GM19455 (cell line): ENCODE data around the gene SURF1.
"Not testable (repeated sequence)": the region's sequence is repeated elsewhere in the genome, so short reads cannot be mapped to it uniquely, and the experiment has no call there.

Source experiments
- ATAC-seq: cut with Tn5 transposase; IDR thresholded peaks from one replicate; pipeline ENCODE4 v1.9.1; 2021; ENCODE audit not compliant: unreplicated experiment

Gene SURF1, protein sequence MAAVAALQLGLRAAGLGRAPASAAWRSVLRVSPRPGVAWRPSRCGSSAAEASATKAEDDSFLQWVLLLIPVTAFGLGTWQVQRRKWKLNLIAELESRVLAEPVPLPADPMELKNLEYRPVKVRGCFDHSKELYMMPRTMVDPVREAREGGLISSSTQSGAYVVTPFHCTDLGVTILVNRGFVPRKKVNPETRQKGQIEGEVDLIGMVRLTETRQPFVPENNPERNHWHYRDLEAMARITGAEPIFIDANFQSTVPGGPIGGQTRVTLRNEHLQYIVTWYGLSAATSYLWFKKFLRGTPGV

DNA sequence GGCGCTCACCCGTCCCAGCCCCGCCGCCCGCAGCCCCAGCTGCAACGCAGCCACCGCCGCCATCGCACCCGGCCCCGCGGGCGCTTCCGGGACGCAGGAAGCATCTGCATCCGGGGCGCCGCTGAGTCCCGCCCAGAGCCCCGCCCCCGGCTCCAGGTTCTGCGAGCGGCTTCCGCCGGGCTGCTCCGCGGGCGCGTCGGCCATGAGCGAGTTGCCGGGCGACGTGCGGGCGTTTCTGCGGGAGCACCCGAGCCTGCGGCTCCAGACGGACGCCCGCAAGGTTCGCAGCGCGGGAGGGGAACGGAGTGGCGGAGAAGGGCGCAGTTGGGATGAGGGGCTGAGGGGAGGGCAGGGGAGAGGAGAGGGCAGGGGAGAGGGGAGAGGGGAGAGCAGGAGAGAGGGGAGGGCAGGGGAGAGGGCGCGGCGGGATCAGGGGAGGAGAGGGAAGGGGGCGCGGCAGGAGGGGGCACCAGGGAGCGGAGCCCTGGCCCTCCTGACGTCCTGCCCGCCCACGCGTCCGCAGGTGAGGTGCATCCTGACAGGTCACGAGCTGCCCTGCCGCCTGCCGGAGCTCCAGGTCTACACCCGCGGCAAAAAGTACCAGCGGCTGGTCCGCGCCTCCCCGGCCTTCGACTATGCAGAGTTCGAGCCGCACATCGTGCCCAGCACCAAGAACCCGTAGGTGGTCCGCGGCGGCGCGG, at the start of gene SURF1, which contains the start of gene SURF2:
Gene SURF1 (minus strand): TSS at position 97 of the 701 bp plus-strand sequence. CDS start 34 bp downstream, at position 63.
Gene SURF2 (plus strand): TSS at position 160 of the 701 bp plus-strand sequence. CDS start 43 bp downstream, at position 203.
- ATAC-seq, result no peak

DNA sequence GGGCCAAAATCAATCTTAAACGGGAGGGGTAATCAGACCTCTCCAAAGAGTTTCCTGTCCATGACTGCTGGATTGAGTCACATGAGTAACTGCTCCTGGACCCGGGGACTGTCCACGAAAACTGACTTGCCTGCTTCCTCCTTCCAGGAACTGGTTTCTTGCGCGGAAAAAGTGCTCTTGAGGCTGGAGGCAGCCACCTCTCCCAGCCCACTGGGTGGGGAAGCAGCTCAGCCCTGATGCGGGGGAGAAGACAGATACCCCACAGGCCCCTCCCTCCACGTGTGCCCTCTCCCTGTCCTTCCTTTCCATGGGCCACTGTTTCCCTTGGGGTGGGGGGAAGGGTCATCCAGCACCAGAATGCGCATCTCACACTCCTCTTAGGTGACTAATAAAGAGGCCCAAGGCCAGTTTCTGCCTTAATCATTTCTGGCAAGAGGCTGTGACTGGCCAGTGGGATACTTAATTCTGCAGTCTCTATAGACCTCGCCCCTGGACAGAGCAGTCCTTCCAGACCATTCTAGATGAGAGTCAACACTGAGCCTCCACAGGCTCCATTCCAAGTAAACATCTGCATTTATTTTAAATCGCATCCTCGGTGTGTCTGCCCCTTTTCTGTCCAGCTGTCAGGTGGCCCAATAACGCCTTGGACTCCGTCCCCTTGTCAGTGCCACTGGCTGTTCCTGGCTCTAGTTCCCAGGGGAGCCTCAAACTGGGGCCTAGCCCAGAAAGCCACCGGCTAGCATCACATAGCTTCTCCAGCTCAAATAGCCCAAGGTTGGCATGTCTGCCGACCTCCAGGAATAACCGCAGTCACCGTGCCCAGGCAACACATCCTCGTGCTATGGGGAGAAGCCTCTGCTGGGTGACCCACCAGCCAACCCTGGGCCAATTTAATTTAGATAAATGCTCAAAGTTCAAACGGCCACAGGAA, 49.5 kb upstream of the SURF1 start:
- ATAC-seq, result no peak

DNA sequence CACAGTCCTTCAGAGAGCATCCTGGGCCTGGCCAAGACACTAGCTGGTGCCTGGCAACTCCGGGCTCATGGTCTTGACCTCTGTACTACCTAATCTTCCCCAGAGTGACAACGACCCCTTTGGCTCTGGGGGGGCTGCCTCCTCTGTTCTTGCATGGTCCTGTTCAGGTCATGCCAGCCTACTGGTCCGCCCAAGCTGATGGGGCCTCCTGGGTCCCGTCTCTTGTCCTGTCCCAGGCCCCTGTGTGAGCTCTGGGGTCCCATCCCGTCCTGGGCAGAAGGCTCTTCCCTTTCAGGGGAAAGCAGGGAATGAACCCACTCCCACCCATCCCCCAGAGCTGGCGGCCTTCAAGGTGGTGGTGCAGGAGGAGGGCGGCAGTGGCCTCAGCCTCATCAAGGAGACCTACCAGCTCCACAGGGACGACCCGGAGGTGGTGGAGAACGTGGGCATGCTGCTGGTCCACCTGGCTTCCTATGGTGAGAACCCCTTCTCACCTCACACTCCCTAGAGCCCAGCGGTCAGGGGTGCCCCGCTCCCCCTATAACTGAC, 48.2 kb upstream of the SURF1 start:
- no peak for ATAC-seq

DNA sequence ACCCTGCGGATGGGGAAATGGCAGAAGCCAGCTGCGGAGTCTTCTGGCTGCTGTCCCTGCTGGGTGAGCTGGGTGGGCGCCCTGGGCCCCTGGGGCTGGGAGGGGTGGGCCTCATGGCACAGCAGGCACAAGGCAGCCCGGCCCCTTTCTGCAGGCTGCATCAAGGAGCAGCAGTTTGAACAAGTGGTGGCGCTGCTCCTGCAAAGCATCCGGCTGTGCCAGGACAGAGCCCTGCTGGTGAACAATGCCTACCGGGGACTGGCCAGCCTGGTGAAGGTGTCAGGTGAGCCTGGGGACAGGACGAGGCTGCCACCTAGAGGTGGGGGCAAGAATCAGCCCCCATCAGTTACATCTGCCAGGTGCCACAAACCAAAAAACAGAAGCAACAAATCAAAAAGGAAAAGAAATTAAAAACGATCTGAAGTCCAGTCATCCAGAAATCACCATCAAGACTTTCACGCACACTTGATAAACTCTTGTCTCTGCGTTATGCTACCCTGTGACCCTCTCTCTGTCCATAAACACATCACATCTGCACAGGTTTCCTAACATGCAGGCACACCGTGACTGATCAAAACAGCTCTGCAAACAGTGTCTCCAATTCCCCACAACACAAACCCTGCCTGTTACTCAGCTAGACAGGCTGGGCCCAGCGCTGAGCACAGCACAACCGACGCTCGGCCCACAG, 47.6 kb upstream of the SURF1 start:
- ATAC-seq, result no peak

DNA sequence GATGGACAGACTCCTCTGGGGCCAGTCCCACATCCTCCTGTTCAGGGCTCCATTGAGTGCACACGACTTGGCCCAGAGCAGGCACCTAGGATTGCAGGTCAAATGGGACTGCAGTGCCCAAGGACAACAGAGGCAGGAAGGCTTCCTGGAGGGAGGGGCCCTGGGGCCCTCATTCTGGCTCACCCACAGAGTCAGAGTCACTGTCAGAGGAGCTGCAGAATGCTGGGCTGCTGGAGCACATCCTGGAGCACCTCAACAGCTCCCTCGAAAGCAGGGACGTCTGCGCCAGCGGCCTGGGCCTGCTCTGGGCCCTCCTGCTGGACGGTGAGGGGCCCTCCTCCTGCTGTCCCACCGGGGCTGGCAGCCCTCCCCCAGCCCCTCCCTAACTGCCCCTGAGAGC, 46.4 kb upstream of the SURF1 start:
- no peak for ATAC-seq

DNA sequence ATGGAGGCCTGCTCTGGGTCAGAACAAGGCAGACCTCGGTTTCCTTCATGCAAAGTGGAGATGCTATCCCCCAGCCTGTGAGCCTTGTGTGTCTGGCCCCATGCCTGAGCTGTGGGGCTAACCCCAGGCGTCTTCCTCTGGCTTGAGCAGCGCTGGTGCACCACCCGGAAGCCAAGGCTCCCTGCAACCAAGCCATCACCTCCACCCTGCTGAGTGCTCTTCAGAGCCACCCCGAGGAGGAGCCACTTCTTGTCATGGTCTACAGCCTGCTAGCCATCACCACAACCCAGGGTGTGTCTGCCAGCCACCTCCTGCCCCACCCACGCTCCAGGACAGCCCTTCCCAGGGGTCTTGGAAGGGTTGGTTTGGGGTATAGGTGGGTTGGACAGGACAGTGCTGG, 45.3 kb upstream of the SURF1 start:
- no peak for ATAC-seq

DNA sequence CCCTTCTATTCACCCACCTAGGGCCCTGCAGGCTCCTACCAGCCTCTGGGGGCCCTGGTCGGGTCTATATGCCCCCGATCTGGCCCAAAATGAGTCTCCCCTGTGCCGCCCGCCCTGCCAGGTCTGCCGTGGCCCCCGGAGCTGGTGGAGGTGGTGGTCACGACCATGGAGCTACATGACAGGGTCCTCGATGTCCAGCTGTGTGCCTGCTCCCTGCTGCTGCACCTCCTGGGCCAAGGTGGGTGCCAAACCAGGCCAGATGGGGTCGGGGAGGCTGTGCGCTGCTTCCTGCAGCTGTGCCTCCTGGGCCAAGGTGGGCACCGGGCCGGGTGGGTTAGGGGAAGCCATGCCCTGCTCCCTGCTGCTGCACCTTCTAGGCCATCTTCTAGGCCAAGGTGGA, 44.0 kb upstream of the SURF1 start:
- no peak for ATAC-seq

DNA sequence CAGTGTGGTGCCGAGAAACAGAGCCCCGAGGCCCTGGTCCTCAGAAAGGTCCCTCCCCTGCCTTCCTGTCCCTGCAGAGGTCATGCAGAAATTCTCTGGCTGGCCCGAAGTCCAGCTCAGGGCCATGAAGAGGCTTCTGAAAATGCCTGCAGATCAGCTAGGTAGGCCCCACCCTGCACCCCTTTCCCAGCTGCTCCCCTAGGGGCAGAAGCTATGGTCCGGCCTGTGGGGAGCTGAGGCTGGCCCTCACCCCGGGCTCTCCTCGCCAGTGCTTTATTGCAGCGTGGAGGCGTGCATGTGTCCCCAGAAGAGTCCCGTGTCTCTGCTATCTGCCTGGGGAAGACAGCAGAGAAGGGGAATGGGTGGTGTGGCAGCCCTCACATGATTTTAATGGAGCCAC, 41.6 kb upstream of the SURF1 start:
- ATAC-seq, result no peak

DNA sequence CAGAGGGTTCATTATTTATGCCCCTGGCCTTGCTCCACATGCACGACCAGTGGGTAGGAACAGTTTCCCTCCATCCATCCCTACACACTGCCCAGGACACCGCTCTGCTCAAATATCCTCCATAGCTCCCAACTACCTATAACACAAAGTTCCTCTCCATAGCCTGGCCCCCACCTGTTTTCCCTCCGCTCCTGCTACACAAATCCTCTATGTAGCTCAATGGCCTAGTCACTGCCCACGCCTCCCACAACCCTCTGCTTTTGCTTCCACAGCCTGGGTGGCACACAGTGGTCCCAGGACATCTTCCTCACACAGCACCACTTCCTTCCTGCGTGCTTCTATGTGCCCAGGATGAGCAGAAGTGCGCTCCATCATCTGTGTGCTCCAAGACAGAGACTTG, 41.1 kb upstream of the SURF1 start:
- no peak for ATAC-seq

DNA sequence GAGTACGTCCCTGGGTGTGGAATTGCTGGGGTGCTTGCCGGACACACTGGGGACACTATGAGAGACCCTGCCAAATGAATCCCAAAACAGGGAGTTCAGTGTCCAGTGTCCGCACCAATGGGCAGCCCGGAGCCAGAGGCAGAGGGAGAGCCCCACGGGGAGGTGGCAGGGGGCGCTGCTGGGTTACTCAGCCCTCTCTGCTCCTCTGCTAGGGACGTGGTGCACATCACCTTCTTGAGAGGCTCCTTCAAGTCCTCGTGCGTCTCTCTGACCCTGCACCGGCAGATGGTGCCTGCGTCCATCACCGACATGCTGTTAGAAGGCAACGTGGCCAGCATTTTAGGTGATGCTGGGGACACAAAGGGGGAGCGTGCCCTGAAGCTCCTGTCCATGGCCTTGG, 40.7 kb upstream of the SURF1 start:
- ATAC-seq, result no peak

DNA sequence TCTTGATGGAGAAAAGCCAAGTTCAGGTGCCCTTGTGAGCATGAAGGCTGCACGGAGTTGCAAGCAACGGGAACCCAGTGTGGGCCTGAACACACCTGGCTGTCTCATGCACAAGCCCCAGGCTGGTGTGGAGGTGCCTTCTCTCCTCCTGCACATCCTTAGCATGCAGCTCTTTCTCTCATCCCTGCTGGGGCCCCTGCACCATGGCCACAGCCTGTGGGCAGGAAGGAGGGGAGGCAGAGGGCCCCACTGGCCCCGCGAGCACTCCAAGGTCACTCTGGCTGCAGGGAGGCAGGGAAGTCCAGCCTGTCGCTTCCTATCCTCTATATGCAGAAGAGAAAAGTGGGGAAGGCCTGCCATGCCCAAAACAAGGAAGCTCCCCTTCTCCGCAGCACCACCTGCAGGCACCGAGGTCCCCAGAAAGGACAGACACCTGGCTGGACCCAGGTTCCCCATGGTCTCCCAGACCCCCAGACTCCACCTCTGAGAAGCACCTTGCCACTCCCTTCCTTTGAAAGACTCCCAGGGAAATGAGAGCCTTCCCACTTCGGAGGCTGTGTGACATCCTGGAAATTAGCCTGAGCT, 38.5 kb upstream of the SURF1 start:
- no peak for ATAC-seq

DNA sequence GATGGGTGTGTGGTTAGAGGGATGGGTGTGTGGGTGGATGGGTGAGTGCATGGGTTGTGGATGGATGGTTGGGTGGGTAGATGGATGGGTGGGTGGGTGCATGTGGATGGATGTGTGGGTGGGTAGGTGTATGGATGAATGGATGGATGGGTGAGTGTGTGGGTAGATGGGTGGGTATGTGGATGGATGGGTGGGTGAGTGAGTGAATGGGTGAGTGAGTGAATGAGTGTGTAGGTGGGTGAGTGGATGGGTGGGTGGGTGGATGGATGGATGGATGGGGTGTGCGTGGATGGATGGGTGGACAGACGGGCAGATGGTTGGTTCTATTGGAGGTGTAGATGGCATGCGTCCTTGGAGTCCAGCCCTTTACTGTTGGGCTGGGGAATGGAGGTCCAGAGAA, 37.1 kb upstream of the SURF1 start:
- no peak for ATAC-seq

DNA sequence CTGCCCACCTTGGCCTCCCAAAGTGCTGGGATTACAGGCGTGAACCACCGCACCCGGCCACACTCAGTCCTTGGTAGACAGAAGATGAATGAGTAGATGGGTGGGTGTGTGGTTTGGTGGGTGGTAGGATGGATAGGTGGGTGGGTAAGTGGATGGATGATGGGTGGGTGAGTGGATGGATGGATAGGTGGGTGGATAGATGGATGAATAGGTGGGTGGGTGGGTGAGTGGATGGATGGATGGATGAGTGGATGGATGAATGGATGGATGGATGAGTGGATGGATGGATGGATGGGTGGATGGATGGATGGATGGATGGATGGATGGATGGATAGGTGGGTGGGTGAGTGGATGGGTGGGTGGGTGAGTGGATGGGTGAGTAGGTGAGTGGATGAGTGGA, 36.0 kb upstream of the SURF1 start:
- ATAC-seq, result not testable (repeated sequence)

DNA sequence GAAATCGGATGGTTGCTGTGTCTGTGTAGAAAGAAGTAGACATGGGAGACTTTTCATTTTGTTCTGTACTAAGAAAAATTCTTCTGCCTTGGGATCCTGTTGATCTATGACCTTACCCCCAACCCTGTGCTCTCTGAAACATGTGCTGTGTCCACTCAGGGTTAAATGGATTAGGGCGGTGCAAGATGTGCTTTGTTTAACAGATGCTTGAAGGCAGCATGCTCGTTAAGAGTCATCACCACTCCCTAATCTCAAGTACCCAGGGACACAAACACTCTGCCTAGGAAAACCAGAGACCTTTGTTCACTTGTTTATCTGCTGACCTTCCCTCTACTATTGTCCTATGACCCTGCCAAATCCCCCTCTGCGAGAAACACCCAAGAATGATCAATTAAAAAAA, 35.2 kb upstream of the SURF1 start:
- not testable (repeated sequence) for ATAC-seq

DNA sequence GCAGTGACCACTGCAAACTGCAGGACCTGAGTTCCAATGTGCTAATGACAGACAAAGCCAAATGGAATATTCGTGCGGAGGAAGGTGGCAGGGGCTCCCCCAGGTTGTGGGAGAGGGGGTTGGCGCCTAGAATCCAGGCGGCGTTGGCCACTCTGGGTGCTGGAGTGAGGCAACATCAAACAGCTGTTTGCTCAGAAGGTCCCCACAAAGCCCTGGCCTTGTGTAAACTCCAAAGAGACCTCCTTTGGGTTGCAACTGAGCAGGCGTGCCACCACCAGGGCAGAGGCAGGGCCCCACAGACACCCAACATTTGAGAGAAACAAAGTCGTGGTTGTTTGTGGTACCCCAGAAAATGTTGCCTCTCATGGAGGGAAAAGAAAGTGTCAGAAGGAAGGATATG, 34.4 kb upstream of the SURF1 start:
- ATAC-seq, result no peak

DNA sequence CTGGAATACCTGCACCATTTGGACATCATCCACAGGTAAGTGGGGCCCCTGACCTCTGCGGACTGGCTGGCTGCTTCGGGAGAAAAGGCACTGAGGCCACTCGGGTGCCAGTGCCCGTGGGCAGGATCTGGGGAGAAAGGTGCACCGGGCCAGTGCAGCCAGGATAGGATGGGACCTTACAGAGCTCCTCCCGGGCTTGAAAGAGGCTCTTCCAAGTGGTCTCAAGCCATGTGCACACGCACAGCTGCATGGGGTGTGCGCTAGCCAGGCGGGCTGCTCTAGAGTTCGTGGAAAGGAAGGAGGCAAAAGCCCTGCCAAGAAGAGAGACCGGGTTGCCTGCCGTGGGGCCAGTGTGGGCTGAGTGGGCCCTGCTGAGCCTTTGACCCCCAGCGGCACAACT, 33.3 kb upstream of the SURF1 start:
- no peak for ATAC-seq

DNA sequence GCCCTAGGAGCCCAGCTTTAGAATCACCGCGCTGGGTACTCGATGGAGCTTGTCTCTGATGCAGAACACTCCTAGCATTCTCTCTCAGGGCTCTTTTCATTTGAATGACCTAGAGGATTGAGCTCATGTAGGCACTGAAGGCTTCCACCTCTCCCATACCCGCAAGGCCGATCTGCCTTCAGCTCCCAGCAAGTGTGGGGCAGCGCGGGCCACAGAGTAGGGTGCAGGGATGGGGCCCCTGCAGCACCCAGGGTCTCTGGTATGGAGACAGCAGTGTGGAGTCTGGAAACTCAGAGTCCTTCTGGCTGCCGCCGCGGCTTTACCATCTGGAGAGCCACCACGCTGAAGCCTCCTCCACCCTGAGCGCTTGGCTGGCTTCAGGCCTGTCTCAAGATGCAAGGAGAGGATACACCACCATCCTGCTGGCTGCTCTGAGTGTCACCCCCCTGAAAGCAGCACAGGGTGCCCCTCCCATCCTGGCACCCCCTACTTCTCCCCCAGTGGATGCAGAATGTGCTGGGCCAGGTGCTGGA, 32.8 kb upstream of the SURF1 start:
- no peak for ATAC-seq

DNA sequence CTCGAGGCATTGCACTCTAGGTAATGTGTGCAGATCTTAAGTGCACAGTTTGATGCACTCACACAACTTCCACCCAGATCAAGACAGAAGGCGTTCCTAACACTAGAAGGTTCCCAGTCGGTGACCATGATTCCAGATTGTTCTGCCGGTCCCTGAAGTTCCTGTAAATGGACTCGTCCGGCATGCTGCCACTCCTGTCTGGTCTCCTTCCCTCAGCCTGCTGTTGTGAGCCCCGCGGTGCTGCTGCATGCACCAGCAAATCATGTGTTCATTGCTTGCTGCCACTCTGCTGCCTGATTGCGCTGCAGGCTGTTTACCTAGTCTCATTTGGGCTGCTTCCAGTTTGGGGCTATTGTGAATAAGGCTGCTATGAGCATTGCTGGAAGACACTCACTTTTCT, 31.4 kb upstream of the SURF1 start:
- ATAC-seq, result no peak

DNA sequence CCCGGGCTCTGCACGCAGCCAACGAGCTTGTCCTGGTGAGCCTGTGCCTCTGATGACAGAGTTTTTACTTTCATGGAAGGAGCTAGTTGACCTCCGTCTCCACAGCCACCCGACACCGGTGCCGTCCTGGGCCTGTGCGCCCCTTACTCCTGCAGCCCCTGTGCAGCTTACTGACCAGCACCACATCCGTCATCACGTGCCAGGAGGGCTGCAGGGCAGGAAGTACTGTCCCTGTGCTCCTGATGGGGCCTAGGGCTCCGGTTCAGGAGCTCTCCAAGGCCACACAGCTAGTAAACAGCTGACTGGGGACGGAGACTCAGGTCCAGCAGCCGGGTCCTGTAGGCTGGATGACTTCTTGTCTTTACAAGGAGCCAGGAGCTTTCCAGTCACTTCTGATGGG, 30.1 kb upstream of the SURF1 start:
- no peak for ATAC-seq

DNA sequence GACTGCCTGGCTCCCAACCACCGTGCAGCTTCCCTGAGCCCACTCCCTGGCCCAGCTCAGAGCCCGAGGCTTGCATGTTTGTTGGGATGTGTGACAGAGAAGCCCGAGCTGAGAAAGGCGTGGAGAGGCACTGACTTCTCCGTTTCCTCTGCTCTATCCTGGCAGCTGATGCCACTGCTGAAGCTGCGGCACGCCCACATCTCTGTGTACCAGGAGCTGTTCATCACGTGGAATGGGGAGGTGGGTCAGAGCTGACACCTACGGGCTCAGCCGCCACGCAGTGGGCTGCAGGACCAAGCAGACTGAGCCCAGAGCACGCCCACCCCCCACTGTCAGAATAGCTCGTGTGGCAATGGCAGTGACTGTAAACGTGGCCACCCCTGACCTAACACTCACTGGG, 29.2 kb upstream of the SURF1 start:
- ATAC-seq, result no peak
